B cell (primary cell): Measurements from ENCODE around the gene SFMBT2. TPM values are rescaled to one million over a fixed set of nuclear protein-coding genes. Genes with fewer than 3 reads are reported as not detected.
"Not testable (repeated sequence)": the region's sequence is repeated elsewhere in the genome, so short reads cannot be mapped to it uniquely, and the experiment has no call there.

ENCODE experiments used
- ATAC-seq: fragments of 200-7000 bp; cut with Tn5 transposase; one replicate; pipeline ENCODE4 v1.10.0; 2021; ENCODE audit warnings: low read depth, mild to moderate bottlenecking, moderate number of reproducible peaks, moderate library complexity
- CTCF ChIA-PET: fragments of 350-600 bp; sonication (Branson Sonifier 250); formaldehyde crosslinking; loops from one replicate; lab custom pipeline; 2021; ENCODE audit warnings: antibody characterized with exemption, inconsistent platforms; lab: Charles Lee
- POLR2A ChIA-PET: fragments of 350-600 bp; sonication (Branson Sonifier 250); formaldehyde crosslinking; loops from one replicate; lab custom pipeline; 2021; ENCODE audit warnings: antibody characterized with exemption; lab: Charles Lee
- DNase-seq: peaks from one replicate; pipeline ENCODE4 v3.0.0; 2013
- H2AFZ ChIP-seq: 2 replicates; pipeline ENCODE4 v1.6.1; 2012; ENCODE audit warnings: mild to moderate bottlenecking, low read depth, low read length; ENCODE audit not compliant: insufficient read depth, poor library complexity, severe bottlenecking
- H3K27ac ChIP-seq, 2 donors: 1 replicate in 1 of 2; 2 replicates in 1 of 2; pipeline ENCODE4 v1.5.1; 2012 to 2013; ENCODE audit warnings: low read length in 2 of 2, mild to moderate bottlenecking in 2 of 2, moderate library complexity in 1 of 2
- H3K27me3 ChIP-seq, 4 experiments: fragments of 200-600 bp in 1 of 4; sonication (generic) in 1 of 4; replicated peaks in 1 of 4; 1 replicate in 2 of 4; 2 replicates in 2 of 4; pipeline versions ENCODE4 v1.6.1 to v1.7.0; 2013 to 2016; ENCODE audit warnings: low read length in 3 of 4, mild to moderate bottlenecking in 2 of 4, mixed read lengths in 1 of 4, moderate library complexity in 1 of 4; ENCODE audit not compliant: insufficient read depth in 4 of 4, control insufficient read depth in 3 of 4; ENCODE audit errors: control extremely low read depth in 1 of 4
- H3K36me3 ChIP-seq, 2 experiments: replicated peaks in 1 of 2; 1 replicate in 1 of 2; 2 replicates in 1 of 2; pipeline versions ENCODE4 v1.6.1 to v1.7.1; 2013; ENCODE audit warnings: low read length in 1 of 2; ENCODE audit not compliant: insufficient read depth in 2 of 2, control insufficient read depth in 1 of 2; ENCODE audit errors: control extremely low read depth in 1 of 2, extremely low read depth in 1 of 2
- H3K4me1 ChIP-seq, 2 donors: fragments of 200-600 bp in 1 of 2; sonication (generic) in 1 of 2; 1 replicate in 1 of 2; 2 replicates in 1 of 2; pipeline versions ENCODE4 v1.5.1 to v1.6.1; 2013 to 2017; ENCODE audit warnings: low read length in 2 of 2; ENCODE audit not compliant: control insufficient read depth in 2 of 2, insufficient read depth in 2 of 2
- H3K4me2 ChIP-seq: replicated peaks from 2 replicates; pipeline ENCODE3; 2012; ENCODE audit warnings: mild to moderate bottlenecking, low read depth, low read length; ENCODE audit not compliant: poor library complexity, severe bottlenecking
- H3K4me3 ChIP-seq, 5 experiments: fragments of 200-600 bp in 1 of 5; sonication (generic) in 1 of 5; 1 replicate in 3 of 5; 2 replicates in 2 of 5; pipeline versions ENCODE4 v1.5.1 to v1.7.0; 2011 to 2016; ENCODE audit warnings: low read length in 4 of 5, mild to moderate bottlenecking in 4 of 5, low read depth in 2 of 5, control low read depth in 1 of 5, moderate library complexity in 1 of 5; ENCODE audit not compliant: insufficient read depth in 1 of 5; ENCODE audit errors: control extremely low read depth in 1 of 5, extremely low read depth in 1 of 5
- H3K79me2 ChIP-seq: fragments of 200-600 bp; sonication (generic); one replicate; pipeline ENCODE4 v1.6.0; 2016; ENCODE audit warnings: low read length; ENCODE audit not compliant: control insufficient read depth, insufficient read depth
- H3K9ac ChIP-seq: fragments of 200-600 bp; sonication (generic); 2 replicates; pipeline ENCODE4 v1.6.1; 2017; ENCODE audit warnings: mild to moderate bottlenecking, low read length, moderate library complexity
- H3K9me3 ChIP-seq, 3 donors: one replicate each; pipeline versions ENCODE4 v1.6.1 to v1.7.1; 2013; ENCODE audit warnings: low read length in 2 of 3; ENCODE audit not compliant: control insufficient read depth in 2 of 3, insufficient read depth in 1 of 3; ENCODE audit errors: control extremely low read depth in 1 of 3
- H4K20me1 ChIP-seq: 2 replicates; pipeline ENCODE4 v1.6.0; 2012; ENCODE audit warnings: mild to moderate bottlenecking, low read length; ENCODE audit not compliant: insufficient read depth, control insufficient read depth, poor library complexity, severe bottlenecking
- H3K27ac Mint-ChIP-seq: one replicate; pipeline ENCODE4 v1.8.0; 2021; ENCODE audit warnings: mixed read lengths
- H3K27me3 Mint-ChIP-seq: one replicate; pipeline ENCODE4 v1.8.0; 2021; ENCODE audit warnings: mixed read lengths
- H3K4me1 Mint-ChIP-seq: one replicate; pipeline ENCODE4 v1.8.0; 2021; ENCODE audit warnings: mixed read lengths
- H3K4me3 Mint-ChIP-seq: one replicate; pipeline ENCODE4 v1.8.0; 2021; ENCODE audit warnings: mixed read lengths
- H3K9me3 Mint-ChIP-seq: one replicate; pipeline ENCODE4 v1.8.0; 2022; ENCODE audit warnings: mixed read lengths; ENCODE audit not compliant: insufficient read depth
- CTCF ChIP-seq: fragments of 200-600 bp; IDR thresholded peaks from one replicate; pipeline ENCODE4 v1.8.0; 2022; ENCODE audit warnings: antibody characterized with exemption, mild to moderate bottlenecking
- EZH2 ChIP-seq: IDR thresholded peaks from 2 replicates; pipeline ENCODE4 v1.6.1; 2012; ENCODE audit warnings: borderline replicate concordance, low read depth, mild to moderate bottlenecking, moderate library complexity, low read length; ENCODE audit not compliant: insufficient read depth, poor library complexity, severe bottlenecking
- WGBS: methylation state at CpG from one replicate; pipeline ENCODE4 v1.1.5; 2013; ENCODE audit warnings: missing lambda C conversion rate; ENCODE audit not compliant: insufficient coverage; 5-methylcytosine and 5-hydroxymethylcytosine counted together
- intact Hi-C: fragments of 100-400 bp; cut with micrococcal nuclease; formaldehyde crosslinking; loops from one replicate; pipeline ENCODE4 v1.10.0; 2022
- polyA plus RNA-seq: library from polyadenylated mRNA; depleted of rRNA; stranded (reverse); fragments of >200 nt; gene quantifications from 2 replicates; pipeline ENCODE4 v1.2.3, GENCODE V29; 2012
- total RNA-seq, 2 donors: library from RNA; stranded (reverse); fragments of 120-200 nt in 1 of 2; gene quantifications; 1 replicate in 1 of 2; 2 replicates in 1 of 2; pipeline versions ENCODE4 v1.2.3 to v1.2.4, GENCODE V29; 2013 to 2022

Gene SFMBT2
- total and polyA plus RNA-seq, 2 donors (not counting 1 experiment from before 2014, with no cell fraction given): 2.3 to 24.0 TPM

- Histone ChIP-seq H3K9ac (no peak overlapping the region), H3K27me3 (no peaks in the 10 kb centered on the region), H3K36me3 (peaks cover 0 to 3% of the 10 kb centered on the region in 2 experiments), H3K4me2 (no peak overlapping the region), H3K27ac (no peak overlapping the region), H3K4me3 (no peak overlapping the region), H4K20me1 (no peaks in the 10 kb centered on the region), H3K4me1 (peaks cover 16 to 18% of the 10 kb centered on the region in 2 donors), H3K9me3 (peaks cover 0 to 2% (median 0%) of the 10 kb centered on the region in 3 donors), H3K79me2 (peaks cover 25% of the 10 kb centered on the region), H2AFZ (no peak overlapping the region)
- Mint-ChIP-seq H3K4me1 (peaks cover 40% of the 10 kb centered on the region), H3K27ac (peak overlapping the region; percentile 10), H3K4me3 (no peak overlapping the region), H3K27me3 (no peaks in the 10 kb centered on the region), H3K9me3 (no peaks in the 10 kb centered on the region)
- intact Hi-C loops: no loop called here
- TF ChIP-seq CTCF: no peak
- TF ChIP-seq EZH2: no peak
- POLR2A ChIA-PET: no interaction called here
- 84% methylated on average over 2 of the region's 4 CpGs for WGBS
- ATAC-seq (no peak), DNase-seq (no peak)
- CTCF ChIA-PET: no interaction called here
Observed at GRCh38 chr10:7314170-7314569, 96.7 kb downstream of the SFMBT2 start.

GRCh38 chr10:7312488-7312857 lies 98.4 kb downstream of the SFMBT2 start:
- no peak overlapping the region for H3K9ac ChIP-seq
- Mint-ChIP-seq H3K4me3 (no peak overlapping the region), H3K27ac (no peak overlapping the region), H3K27me3 (no peaks in the 10 kb centered on the region), H3K4me1 (peaks cover 30% of the 10 kb centered on the region), H3K9me3 (peaks cover 2% of the 10 kb centered on the region)
- H3K4me1 ChIP-seq: peaks cover under 1 to 6% of the 10 kb centered on the region in 2 donors
- H2AFZ ChIP-seq: no peak overlapping the region
- ChIA-PET CTCF (interaction anchor here (0.6 kb wide), 1 partner anchor 103 kb away, joined by 3 read pairs; no protein-coding TSS in a partner anchor), POLR2A (no interaction called here)
- DNase-seq: no peak
- H3K4me2 ChIP-seq: no peak overlapping the region
- H3K36me3 ChIP-seq: peaks cover 3 to 5% of the 10 kb centered on the region in 2 experiments
- H3K27me3 ChIP-seq: no peaks in the 10 kb centered on the region
- no CpG with 5 or more reads among the region's 7 CpGs for WGBS
- H4K20me1 ChIP-seq: no peaks in the 10 kb centered on the region
- H3K27ac ChIP-seq: no peak overlapping the region
- no peak overlapping the region for H3K4me3 ChIP-seq
- peaks cover 39% of the 10 kb centered on the region for H3K79me2 ChIP-seq
- H3K9me3 ChIP-seq: peaks cover 0 to 5% (median 2%) of the 10 kb centered on the region in 3 donors
- TF ChIP-seq EZH2: no peak
- TF ChIP-seq CTCF: no peak
- intact Hi-C loops: no loop called here
- no peak for ATAC-seq

GRCh38 chr10:7311850-7312487 lies 98.9 kb downstream of the SFMBT2 start:
- H3K27ac ChIP-seq, H3K27me3 Mint-ChIP-seq, H3K9me3 ChIP-seq, H3K36me3 ChIP-seq, H3K27ac Mint-ChIP-seq, H3K27me3 ChIP-seq, intact Hi-C loops, H2AFZ ChIP-seq, POLR2A ChIA-PET, H3K9me3 Mint-ChIP-seq, H3K4me3 Mint-ChIP-seq, ATAC-seq, H3K9ac ChIP-seq, CTCF ChIA-PET, DNase-seq, H4K20me1 ChIP-seq, H3K4me2 ChIP-seq, H3K4me3 ChIP-seq: not testable (repeated sequence)
- no CpG with 5 or more reads among the region's 13 CpGs for WGBS
- peaks cover 33% of the 10 kb centered on the region for H3K4me1 Mint-ChIP-seq
- H3K4me1 ChIP-seq: peaks cover 0 to 11% of the 10 kb centered on the region in 2 donors
- H3K79me2 ChIP-seq: peaks cover 39% of the 10 kb centered on the region
